HFFc6 (cell line): Measurements from ENCODE around the gene ATAD2B. TPM values are rescaled to one million over a fixed set of nuclear protein-coding genes. Genes with fewer than 3 reads are reported as not detected.

Experiments used
- DNase-seq: peaks from one replicate; pipeline ENCODE4 v3.0.0-alpha.2; 2018
- H3K27ac Mint-ChIP-seq: 2 replicates; pipeline ENCODE4 v1.8.0; 2020; ENCODE audit warnings: mild to moderate bottlenecking, mixed read lengths
- H3K27me3 Mint-ChIP-seq: 2 replicates; pipeline ENCODE4 v1.8.0; 2021; ENCODE audit warnings: mild to moderate bottlenecking, moderate library complexity, mixed read lengths; ENCODE audit not compliant: insufficient read depth
- H3K36me3 Mint-ChIP-seq: 2 replicates; pipeline ENCODE4 v1.8.0; 2021; ENCODE audit warnings: low read depth, mixed read lengths
- H3K4me1 Mint-ChIP-seq: 2 replicates; pipeline ENCODE4 v1.8.0; 2020; ENCODE audit warnings: low read depth, mixed read lengths
- H3K4me3 Mint-ChIP-seq: 2 replicates; pipeline ENCODE4 v1.8.0; 2020; ENCODE audit warnings: mild to moderate bottlenecking, moderate library complexity, mixed read lengths
- H3K9me3 Mint-ChIP-seq: 2 replicates; pipeline ENCODE4 v1.8.0; 2020; ENCODE audit warnings: mild to moderate bottlenecking, mixed read lengths
- CTCF ChIP-seq: fragments of 200-600 bp; sonication (generic); IDR thresholded peaks from 2 replicates; pipeline ENCODE4 v1.5.0; 2021; ENCODE audit warnings: antibody characterized with exemption, mild to moderate bottlenecking
- total RNA-seq, 6 experiments: library from RNA; stranded (reverse); fragmentation: NEBNext Ultra II Directional; extraction: Animal tissue kit (Norgen Biotek cat#: 25700); gene quantifications; 2 replicates in 1 of 6; 3 replicates in 5 of 6; pipeline ENCODE4 v1.2.3, GENCODE V29; 2021

ATAD2B gene
- total RNA-seq, 6 experiments from 2014 or later = 4.8 to 6.1 (median 4.9) TPM

GRCh38 chr2:23706613-23707078 lies 220.3 kb downstream of the ATAD2B start:
- no peak overlapping the region for H3K4me3 Mint-ChIP-seq
- TF ChIP-seq CTCF = no peak
- no peaks in the 10 kb centered on the region; the same call in 1 of the 2 replicates for H3K27me3 Mint-ChIP-seq
- no peaks in the 10 kb centered on the region for H3K9me3 Mint-ChIP-seq
- peaks cover 31% of the 10 kb centered on the region for H3K36me3 Mint-ChIP-seq
- no peak overlapping the region for H3K27ac Mint-ChIP-seq
- H3K4me1 Mint-ChIP-seq = no peaks in the 10 kb centered on the region
- no peak for DNase-seq

- no peak for TF ChIP-seq CTCF
- no peak for DNase-seq
- peaks cover 31% of the 10 kb centered on the region for H3K36me3 Mint-ChIP-seq
- no peaks in the 10 kb centered on the region; the same call in 1 of the 2 replicates for H3K27me3 Mint-ChIP-seq
- H3K4me3 Mint-ChIP-seq = no peak overlapping the region
- no peaks in the 10 kb centered on the region for H3K9me3 Mint-ChIP-seq
- no peak overlapping the region for H3K27ac Mint-ChIP-seq
- no peaks in the 10 kb centered on the region for H3K4me1 Mint-ChIP-seq
Observed at GRCh38 chr2:23705771-23706612, 220.9 kb downstream of the ATAD2B start.

GRCh38 chr2:23703583-23704385 lies 223.1 kb downstream of the ATAD2B start:
- H3K9me3 Mint-ChIP-seq = no peaks in the 10 kb centered on the region; the same call in 1 of the 2 replicates
- H3K4me1 Mint-ChIP-seq = no peaks in the 10 kb centered on the region
- no peak overlapping the region for H3K27ac Mint-ChIP-seq
- H3K36me3 Mint-ChIP-seq = peaks cover 36% of the 10 kb centered on the region
- H3K27me3 Mint-ChIP-seq = no peaks in the 10 kb centered on the region; the same call in none of the 2 replicates
- no peak for TF ChIP-seq CTCF
- no peak overlapping the region for H3K4me3 Mint-ChIP-seq
- no peak for DNase-seq

GRCh38 chr2:23703037-23703582 lies 223.8 kb downstream of the ATAD2B start:
- Mint-ChIP-seq H3K9me3 (no peaks in the 10 kb centered on the region; the same call in 1 of the 2 replicates), H3K27ac (no peak overlapping the region), H3K27me3 (no peaks in the 10 kb centered on the region; the same call in none of the 2 replicates), H3K4me3 (no peak overlapping the region), H3K4me1 (no peaks in the 10 kb centered on the region), H3K36me3 (peaks cover 36% of the 10 kb centered on the region)
- no peak for TF ChIP-seq CTCF
- no peak for DNase-seq

GRCh38 chr2:23700627-23701026 lies 226.3 kb downstream of the ATAD2B start:
- no peak for DNase-seq
- Mint-ChIP-seq H3K27me3 (no peaks in the 10 kb centered on the region; the same call in none of the 2 replicates), H3K4me1 (peaks cover 7% of the 10 kb centered on the region; the same call in 1 of the 2 replicates), H3K36me3 (peaks cover 15% of the 10 kb centered on the region), H3K27ac (no peak overlapping the region), H3K4me3 (no peak overlapping the region), H3K9me3 (no peaks in the 10 kb centered on the region; the same call in 1 of the 2 replicates)
- no peak for TF ChIP-seq CTCF
